T-helper 22 cell (primary cell): Measurements from ENCODE around the gene GEMIN7.

Source experiments
- DNase-seq: peaks from one replicate; pipeline ENCODE4 v3.0.0-alpha.2; 2020; ENCODE audit warnings: low read depth

The GEMIN7 gene

DNA sequence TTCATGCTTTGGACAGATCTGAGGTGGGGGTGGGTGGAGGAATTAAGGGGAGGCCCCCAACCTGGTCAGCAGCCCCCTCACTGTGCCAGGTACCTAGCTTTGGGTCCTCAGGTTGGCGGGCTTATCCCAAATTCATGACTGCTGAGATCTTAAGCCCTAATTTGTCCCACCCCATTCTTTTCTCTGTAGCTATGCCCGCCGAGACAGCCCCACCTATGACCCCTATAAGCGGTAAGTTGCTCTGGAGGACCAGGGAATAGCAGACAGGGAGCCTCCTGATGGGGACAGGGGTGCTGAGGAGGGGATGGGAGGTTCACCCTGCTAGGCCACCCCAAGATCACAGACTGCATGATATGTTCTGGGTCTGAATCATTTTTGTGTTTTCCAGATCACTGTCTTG, 17.1 kb upstream of the GEMIN7 start:
- no peak for DNase-seq

DNA sequence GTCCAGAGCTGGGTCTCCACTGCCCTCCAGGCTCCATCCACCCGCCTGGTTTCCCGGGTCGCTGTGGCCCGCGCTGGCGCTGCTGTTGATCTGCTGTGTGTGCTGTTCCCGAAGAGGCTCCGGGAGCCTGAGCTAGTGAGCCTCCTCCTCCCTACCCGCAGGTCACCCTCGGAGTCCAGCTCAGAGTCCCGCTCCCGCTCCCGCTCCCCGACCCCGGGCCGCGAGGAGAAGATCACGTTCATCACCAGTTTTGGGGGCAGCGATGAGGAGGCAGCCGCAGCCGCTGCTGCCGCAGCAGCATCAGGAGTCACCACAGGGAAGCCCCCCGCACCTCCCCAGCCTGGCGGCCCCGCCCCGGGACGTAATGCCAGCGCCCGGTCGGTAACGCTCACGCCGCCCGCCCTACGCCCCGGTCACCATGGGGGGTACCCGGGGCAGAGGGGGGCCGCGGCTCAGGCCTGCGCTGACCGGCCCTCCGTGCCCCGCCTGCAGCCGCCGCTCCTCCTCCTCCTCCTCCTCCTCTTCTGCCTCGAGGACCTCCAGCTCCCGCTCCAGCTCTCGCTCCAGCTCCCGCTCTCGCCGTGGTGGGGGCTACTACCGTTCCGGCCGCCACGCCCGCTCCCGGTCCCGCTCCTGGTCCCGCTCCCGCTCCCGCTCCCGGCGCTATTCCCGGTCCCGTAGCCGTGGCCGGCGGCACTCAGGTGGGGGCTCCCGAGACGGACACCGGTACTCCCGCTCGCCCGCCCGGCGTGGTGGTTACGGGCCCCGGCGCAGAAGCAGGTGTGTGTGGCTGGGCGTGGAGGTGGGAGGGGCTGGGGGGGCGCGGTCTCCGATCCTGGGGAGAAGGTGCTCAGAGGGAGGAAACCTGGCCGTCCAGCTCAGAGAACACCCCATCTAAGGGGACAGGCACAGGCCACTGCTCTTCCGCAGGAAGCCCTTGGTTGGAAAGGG, 14.9 kb upstream of the GEMIN7 start:
- no peak for DNase-seq

DNA sequence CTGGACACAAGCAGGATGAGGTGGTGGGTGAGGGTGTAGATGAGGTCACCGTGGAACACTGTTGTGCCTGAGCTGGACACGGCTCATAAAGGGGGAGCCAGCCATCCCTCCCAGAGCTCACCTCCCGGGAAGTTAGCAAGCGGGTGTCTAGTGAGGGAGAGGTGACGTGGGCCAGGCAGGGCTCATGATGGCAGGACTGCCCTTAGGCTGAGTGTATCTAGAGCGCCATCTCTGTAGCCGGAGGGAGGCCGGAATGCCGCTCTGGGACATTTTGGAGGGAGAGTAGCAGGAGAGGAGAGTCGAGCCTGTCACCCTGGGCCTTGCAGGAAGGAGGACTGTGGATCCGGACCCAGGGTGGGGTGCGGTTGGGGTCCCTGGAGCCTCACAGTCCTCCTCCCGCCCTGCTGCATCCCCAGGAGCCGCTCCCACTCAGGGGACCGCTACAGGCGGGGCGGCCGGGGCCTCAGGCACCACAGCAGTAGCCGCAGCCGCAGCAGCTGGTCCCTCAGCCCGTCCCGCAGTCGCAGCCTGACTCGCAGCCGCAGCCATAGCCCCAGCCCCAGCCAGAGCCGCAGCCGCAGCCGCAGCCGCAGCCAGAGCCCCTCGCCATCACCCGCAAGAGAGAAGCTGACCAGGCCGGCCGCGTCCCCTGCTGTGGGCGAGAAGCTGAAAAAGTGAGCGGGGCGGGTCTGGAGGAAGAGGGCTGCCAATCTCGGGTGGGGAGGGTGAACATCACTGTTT, 12.0 kb upstream of the GEMIN7 start:
- DNase-seq = no peak

DNA sequence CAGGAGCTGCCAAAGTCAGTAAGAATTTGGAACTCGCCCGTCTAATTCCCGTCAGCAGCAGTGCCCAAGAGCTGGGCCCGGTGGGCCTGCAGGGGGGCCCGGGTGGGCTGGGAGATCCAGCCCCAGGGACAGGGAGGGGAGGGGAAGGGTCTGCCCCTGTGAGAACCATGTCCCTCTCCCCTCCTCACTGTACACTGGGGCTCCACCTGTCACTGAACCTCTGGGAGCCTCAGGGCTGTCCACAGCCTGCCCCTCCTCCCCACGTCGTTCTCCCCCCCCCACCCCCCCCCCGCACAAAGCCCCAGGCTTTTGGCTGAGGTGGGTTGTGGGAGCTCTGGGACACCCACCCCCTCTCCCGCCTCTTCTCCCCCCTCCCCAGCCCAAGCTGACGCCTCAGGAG, 11.0 kb upstream of the GEMIN7 start:
- no peak for DNase-seq

DNA sequence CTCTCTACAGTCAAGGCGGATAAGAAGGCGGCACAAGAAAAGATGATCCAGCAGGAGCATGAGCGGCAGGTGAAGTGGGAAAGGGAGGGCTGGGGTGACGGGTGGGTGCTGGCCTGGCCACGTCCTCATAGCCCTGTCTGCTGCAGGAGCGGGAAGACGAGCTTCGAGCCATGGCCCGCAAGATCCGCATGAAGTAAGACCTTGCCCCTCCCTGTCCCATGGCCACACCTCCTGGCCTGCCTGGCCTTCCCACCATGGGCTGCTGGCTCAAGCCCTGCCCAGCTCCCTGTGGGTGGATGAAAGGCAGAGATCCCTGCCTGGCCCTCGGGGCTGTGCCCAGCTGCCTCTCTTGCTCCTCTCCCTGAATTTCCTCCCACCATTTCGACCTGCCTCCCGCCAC, 10.0 kb upstream of the GEMIN7 start:
- no peak for DNase-seq

DNA sequence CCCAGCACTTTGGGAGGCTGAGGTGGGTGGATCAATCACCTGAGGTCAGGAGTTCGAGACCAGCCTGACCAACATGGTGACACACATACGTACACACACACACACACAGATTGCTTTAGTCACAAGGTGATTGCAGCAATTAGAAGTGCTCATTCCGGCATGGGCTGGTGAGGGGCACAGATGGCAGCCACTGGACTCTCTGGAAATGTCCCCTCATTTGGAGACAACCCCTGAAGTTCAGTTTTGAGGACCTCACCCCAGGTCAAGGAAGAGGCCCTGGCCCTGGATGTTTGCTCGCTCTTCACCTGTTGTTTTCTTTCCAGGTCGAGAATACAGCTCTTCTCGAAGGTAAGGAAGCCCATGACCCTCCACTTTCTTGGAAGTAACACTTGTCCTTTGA, 8.8 kb upstream of the GEMIN7 start:
- DNase-seq = no peak

DNA sequence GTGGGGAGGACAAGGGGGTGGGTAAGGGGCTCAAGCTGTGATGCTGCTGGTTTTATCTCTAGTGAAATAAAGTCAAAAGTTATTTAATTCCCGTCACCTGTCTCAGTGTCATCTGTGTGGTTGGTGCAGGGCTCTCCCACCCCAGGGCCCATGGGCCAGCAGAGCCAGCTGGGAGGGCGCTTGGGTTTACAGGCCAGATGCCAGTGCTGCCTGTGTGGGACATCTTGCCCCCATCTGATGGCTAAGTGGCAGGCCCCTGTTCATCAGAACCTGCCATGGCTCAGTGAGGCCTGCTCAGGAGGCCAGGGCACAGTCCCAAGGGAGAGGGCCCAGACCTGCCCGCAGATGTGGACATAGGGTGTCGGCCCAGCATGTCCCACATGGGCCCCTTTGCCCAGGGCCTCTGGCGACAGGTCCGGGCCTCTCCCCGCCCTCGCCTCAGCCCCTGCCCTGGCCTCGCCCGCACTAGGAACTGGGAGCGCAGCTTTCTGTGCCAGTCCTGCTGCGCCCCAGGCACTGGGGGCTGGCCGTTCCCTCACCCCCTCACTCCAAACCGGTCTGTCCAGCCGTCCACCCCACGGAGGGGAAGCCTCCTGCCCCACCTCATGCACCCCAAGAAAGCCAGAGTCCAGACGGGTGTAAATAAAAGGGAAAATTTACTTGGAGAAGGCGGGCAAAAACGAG, 8.1 kb upstream of the GEMIN7 start:
- DNase-seq = no peak

DNA sequence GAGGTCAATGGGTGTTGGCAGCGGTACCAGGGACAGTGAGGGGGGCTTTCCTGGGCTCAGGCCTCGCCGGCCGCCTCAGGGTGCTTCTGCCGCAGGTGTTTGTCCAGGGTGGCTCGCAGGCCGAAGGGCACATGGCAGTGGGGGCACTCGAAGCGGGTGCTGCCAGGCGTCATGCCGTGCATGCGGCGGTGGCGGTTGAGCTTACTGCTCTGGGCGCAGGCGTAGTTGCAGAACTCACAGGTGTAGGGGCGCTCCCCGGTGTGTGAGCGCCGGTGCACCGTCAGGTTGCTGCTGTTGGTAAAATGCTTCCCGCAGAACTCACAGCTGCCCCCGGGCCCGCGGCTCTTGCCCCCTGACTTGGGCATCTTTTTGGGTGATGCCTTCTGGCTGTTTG, 7.5 kb upstream of the GEMIN7 start:
- DNase-seq = no peak

DNA sequence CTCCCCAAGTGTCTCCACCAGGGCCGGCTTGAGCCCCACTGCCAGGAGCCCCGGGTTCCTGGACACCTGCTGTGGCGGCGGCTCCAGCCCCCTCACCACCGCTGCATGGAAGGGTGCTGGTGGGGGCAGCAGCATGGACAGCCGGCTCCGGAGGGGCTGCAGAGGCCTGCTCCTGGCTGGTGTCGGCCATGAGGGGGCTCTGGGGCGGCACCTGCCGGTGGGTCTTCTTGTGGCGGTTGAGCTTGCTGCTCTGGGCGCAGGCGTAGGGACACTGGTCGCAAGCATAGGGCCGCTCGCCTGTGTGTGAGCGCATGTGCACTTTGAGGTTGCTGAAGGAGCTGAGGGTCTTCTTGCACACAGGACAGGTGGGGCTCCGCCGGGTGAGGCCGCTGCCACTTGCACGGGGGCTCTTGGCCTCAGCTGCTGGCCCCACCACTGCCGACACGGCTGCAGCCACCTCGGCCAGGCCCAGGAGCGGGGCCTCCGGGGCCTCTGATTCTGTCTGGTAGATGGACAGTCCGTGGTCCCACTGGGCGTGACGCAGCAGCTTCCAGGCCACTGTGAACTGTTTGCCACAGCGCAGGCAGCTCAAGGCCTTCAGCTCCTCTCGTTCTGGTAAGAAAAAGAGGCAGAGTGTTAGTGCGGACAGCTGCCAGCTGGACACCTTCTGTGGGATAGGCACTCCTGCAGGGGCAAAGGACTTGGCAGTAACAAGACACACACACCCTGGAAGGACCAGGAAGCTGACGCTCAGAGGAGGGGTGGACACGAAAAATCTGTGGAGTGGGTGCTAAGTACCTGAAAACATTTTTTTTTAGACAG, 6.9 kb upstream of the GEMIN7 start:
- DNase-seq = no peak

DNA sequence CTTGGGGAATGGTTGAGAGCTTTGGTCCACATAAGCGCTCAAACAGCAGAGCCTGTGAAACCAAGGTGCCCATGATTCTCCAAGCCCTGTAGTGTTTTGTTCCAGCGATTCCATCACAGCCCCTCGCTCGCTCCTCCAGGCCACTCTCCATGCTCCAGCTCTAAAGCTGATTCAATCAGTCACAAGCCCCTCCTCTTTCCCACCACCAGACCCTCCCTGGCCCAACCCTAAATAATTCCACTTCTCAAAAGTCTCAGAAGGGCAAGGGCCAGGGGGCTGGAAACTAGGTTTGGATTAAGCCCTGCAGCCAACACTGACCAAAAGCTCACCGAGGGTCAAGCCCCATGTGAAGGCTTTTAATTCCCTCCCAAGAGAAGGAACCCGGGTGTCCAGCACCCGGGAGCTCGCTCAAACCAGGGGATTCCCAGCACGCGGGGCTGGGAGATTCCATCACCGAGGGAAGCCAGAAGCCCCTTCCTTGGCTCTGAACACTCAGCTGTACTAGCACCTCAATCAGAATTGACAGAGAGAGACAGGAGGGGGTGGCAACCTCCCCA, 4.2 kb upstream of the GEMIN7 start:
- no peak for DNase-seq

DNA sequence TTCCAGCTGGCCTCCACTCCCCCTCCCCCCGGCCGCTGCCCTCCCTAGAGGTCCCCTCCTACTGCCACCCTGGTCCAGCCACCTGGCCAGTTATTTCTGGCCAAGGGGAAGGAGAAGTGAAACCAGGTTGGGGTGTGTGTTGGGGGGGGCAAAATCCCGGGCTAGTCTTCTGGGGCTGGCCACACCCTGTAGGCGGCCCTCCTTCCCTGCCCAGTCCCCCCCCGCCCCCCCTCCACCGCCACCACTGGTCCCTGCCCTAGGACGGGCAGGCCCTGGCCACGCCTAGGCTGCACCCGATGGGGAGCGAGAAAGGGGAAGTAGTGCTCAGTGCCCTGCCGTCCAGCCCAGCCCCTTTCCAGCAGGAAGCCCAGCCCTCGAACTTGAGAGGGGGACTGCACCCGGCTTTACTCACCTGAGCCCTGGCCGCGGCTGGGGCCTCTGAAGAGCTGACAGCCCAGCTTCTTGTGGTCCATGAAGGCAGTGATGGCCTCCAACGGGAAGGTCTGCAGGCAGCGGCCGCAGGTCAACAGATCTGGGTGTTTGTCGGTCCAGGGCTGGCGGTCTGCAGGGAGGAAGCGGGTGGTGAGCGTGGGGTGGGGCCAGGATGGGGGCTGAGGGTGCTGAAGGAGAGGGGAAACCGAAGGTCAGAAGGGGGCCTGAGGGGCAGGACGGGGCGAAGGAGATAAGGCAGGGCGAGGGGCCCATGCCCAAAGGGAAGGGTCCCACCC, 3.6 kb upstream of the GEMIN7 start:
- DNase-seq = no peak

DNA sequence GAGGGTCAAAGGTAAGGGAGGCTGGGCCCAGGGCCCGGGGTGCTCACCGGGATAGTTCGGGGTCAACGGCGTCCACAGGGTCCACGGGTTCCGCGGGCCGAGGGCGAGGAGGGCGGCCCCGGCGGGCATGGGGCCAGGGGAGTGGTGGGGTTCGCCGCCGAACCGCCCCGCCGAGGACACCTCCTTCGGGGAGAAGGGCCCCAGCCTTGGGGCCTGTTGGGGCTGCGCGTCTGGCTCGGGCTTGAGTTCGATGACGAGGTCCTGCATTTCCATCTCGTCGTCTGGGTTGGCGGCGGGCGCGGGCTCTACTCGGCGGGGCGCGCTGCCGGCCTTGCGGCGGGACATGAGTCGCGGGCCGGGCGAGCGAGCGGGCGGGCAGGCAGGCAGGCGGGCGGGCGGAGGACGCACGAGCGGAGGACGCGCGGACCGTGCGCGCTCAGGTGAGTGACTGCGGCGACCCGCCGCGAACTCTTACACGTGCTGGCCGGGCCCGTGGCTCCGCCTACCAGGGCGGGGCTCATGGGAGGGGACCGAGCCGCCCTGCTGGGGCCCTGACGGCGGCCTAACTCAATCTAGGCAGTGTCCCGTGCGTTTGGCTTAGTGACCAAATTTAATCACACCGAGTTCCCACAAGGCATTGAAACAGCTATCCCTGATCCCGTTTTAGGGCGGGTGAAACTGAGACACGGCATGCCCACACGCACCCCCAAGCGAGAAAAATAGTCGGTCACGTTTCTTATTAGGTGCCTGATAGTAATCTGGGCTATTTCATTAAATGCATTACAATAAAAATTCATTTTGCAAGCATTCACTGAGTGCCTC, 2.8 kb upstream of the GEMIN7 start, which contains the start of gene ZNF296:
Gene ZNF296, minus strand, starts transcription at position 450 of the 822 bp plus-strand sequence. Its CDS starts 105 bp downstream, at position 345.
- peak; percentile 66 for DNase-seq

DNA sequence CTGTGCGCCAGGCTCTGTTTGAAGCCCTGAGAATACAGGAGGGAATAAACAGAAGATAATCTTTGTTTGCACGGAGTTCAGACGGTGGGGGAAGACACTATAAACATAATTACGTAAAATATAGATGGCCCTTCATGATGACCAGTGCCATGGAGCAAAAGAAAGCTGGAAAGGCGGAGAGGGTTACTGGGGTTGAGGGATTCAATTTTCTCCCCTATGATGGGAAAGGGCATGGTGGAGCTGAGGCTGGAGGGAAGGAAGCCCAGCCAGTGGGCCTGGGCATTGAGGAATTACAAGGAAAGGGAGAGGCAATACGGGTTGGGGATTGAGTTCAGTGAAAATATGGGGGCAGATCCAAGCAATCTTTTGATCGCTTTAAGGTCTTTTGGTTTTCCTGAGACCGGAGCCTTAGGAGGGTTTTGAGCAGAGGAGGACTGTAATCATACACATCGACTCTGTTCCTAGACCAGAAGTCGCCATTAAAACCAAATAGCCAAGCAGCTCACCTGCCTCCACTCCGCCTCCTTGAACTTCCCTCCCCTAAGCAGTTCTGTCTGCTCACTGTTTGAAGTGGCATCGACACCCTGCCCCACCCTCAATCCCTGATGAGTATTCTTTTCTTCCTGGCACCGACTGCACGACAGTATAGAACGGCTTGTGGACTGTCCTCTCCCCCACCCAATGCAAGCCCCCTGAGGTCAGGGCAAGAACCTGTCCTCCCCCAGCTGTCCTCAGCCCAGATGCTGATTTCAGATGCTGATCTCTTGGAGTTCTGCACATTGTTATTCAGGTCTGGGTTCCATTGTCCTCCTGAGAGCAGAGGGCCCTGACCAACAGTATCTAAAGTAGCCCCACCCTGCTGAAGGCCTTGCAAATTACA, 2.0 kb upstream of the GEMIN7 start:
- no peak for DNase-seq

DNA sequence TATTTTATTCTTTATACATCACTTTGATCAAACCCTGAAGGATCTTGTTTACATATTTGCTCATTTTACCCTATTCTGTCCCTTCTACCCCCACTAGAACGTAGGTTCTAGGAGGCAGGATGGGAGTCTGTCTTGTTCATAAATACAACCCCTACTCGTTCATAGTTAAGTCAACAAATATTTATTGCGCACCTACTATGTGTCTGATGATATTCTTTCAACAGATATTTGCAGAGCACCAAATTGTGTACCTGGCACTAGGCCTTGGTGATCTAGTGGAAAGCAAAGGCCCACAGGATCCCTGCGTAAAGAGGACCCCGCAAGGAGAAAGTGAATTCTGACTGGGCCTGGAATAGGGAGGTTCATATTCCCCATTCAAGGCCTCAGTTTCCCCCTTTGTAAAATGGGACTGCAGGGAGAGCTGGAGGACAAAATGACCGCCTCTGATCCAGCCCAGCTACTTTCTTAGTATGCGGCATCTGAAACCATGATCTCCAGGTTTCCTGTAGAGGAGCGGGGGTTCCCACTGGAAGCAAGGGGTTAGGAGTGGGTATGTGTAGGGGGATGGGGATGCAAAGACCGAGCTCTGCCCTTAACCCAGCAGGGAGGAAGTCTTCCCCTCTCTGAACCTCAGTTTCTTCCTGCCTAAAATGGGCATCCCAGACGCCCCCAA, 534 bp upstream of the GEMIN7 start:
- DNase-seq = no peak

DNA sequence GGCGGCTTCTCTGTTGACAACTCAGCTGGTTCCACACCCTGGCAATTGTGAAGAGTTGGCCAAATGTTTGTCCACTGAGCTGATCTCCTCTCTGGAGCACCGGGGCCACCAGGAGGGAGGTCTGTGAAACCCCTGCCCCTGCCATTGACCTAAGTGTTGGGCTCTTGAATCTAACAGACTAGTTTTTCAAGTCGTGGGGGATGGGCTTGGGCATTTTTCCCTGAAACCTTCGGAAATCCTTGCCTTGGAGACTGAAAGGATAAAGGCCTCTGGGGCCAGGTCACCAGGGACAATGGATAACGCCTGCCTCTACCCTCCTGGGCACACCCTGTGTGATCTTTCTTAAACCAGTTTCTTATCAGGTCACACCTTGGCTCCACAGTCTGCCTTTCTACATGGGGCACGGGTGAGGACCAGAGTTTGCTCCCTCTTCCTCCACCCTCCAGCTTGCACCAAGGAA, 881 bp downstream of the GEMIN7 start:
- no peak for DNase-seq

DNA sequence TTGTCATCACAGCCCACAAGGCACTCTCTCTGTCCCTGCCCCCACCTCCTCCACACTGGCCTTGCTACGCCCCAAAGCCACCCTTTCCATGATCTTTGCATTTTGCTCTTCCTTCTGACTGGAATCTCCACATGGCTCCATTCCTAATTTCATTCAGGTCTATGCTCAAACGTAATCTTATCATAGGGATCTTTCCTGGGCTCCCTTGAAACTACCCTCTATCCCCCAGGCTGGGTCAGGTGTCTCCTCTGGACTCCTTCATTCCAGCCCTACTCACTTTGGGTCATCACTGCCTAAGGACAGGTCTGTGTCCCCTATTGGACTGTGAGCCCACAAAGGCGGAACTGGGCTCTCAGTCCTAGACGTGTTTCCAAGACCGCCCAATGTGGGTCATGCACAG, 3.1 kb downstream of the GEMIN7 start:
- no peak for DNase-seq

DNA sequence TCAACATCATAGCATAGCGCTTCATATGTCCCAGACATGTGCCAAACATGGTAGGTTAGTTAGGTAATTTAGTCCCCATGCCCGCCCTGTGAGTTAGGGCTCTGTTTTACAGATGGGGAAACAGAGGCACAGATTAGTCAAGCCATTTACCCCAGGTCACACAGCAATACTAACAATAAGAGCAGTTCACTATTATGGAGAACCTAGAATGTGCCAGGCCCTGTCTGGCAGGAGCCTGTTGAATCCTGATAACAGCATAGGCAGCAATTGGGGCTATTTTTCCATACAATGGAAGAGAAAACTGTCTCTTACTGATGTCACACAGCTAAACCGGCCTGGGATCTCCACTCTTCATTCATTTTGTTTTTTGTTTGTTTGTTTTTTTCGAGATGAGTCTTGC, 7.4 kb downstream of the GEMIN7 start:
- DNase-seq = no peak

DNA sequence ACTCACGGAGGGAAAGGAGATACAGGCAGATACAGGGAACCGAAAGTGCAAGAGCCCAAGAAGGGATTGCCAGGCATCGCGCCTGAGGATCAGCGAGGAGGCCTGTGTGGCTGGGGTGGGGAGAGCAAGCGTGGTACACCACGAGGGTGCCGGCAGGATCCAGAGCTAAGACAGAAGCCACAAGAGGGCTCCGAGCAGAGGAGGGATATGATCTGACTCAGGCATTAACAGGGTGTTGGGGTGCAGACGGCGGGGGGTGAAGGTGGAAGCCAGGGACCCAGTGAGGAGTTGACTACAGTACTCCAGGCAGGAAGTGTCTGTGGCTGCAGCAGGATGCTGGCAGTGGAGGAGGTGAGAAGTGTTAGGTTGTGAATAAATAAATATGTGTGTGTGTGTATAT, 8.5 kb downstream of the GEMIN7 start:
- peak; percentile 51 for DNase-seq
